Heart right ventricle (tissue), 16 donors: ENCODE data around the gene ASAP2. TPM values are rescaled to one million over a fixed set of nuclear protein-coding genes. Genes with fewer than 3 reads are reported as not detected.

Experiments
- ATAC-seq, 8 donors: fragments of 200-7000 bp; cut with Tn5 transposase; one replicate each; pipeline ENCODE4 v1.9.1; 2020; ENCODE audit warnings: mild to moderate bottlenecking in 8 of 8, moderate library complexity in 8 of 8, moderate number of reproducible peaks in 1 of 8
- DNase-seq, 2 donors: peaks; one replicate each; pipeline ENCODE4 v3.0.0-alpha.2; 2020
- H3K27ac ChIP-seq, 10 donors: fragments of 200-600 bp; sonication (generic) in 2 of 10; one replicate each; pipeline versions ENCODE4 v1.5.0 to v1.8.0; 2020 to 2022; ENCODE audit warnings: mild to moderate bottlenecking in 3 of 10
- H3K27me3 ChIP-seq, 7 donors: fragments of 200-600 bp; one replicate each; pipeline ENCODE4 v1.8.0; 2021 to 2022; ENCODE audit warnings: mild to moderate bottlenecking in 2 of 7
- H3K36me3 ChIP-seq, 9 donors: fragments of 200-600 bp; sonication (generic) in 1 of 9; one replicate each; pipeline versions ENCODE4 v1.5.0 to v1.8.0; 2020 to 2022; ENCODE audit warnings: mild to moderate bottlenecking in 2 of 9
- H3K4me1 ChIP-seq, 9 donors: fragments of 200-600 bp; sonication (generic) in 1 of 9; one replicate each; pipeline versions ENCODE4 v1.5.0 to v1.8.0; 2020 to 2022; ENCODE audit warnings: mild to moderate bottlenecking in 4 of 9
- H3K4me3 ChIP-seq, 10 donors: fragments of 200-600 bp; sonication (generic) in 2 of 10; one replicate each; pipeline versions ENCODE4 v1.5.0 to v1.8.0; 2020 to 2022; ENCODE audit warnings: mild to moderate bottlenecking in 7 of 10, moderate library complexity in 2 of 10
- H3K9me3 ChIP-seq, 11 donors: fragments of 200-600 bp in 10 of 11; sonication (generic) in 2 of 11; one replicate each; pipeline versions ENCODE4 v1.5.0 to v1.8.0; 2013 to 2022; ENCODE audit warnings: mild to moderate bottlenecking in 2 of 11, control low read depth in 1 of 11, moderate library complexity in 1 of 11
- CTCF ChIP-seq, 9 donors: fragments of 200-600 bp; sonication (generic) in 2 of 9; IDR thresholded peaks; one replicate each; pipeline versions ENCODE4 v1.5.0 to v1.8.0; 2021 to 2022; ENCODE audit warnings: antibody characterized with exemption in 9 of 9, mild to moderate bottlenecking in 5 of 9, moderate library complexity in 1 of 9
- WGBS, 2 donors: extraction: QIAGEN DNeasy Blood & Tissue Kit; methylation state at CpG; one replicate each; pipeline ENCODE4 v1.1.7; 2013; ENCODE audit warnings: inconsistent platforms in 1 of 2; 5-methylcytosine and 5-hydroxymethylcytosine counted together
- intact Hi-C, 10 donors: fragments of 100-400 bp; cut with DNase I; formaldehyde crosslinking; loops; one replicate each; pipeline versions ENCODE4 v1.11.1 to v1.14.2; 2022
- long read RNA-seq, 3 donors: library from polyadenylated mRNA; unstranded; transcript quantifications; one replicate each; pipeline ENCODE4 v2.0.0, GENCODE V29; 2020 to 2021
- polyA plus RNA-seq, 2 donors: library from polyadenylated mRNA; stranded (reverse); fragments of 200-250 nt; gene quantifications; one replicate each; pipeline ENCODE4 v1.2.3, GENCODE V29; 2013
- total RNA-seq, 10 donors: library from RNA; stranded (reverse); fragmentation: NEBNext Ultra II Directional in 3 of 10; extraction: Animal tissue kit (Norgen Biotek cat#: 25700) in 3 of 10; gene quantifications; one replicate each; pipeline versions ENCODE4 v1.2.1 to v1.2.4, GENCODE V29; 2021 to 2023
- donor health status: Arrhythmogenic right ventricular cardiomyopathy.
- donor health status: ischemic (EF 13 %, LVEDD 7.1; RV severe dilation, severe dysfunction).
- donor health status: healthy with polysubstance abuse.
- donor health status: DM: no; HTN: yes; CAD: no.
- donor health status: DM: no; HTN: no; CAD: no.
- donor health status: ischemic (EF 25% LVEDD 6.9; RV normal size, moderate dysfunction).
- donor health status: ischemic (EF 25% LVEDD 5.7; RV mildly dilated, moderate dysfunction).
- donor health status: healthy.
- donor health status: DM: yes; HTN: yes; CAD: no.
- donor health status: Ischemic cardiomyopathy.
- donor health status: ischemic (EF 35%, LVEDD 5.7; RV mildly dilated, moderate dysfunction).
- donor health status: nonischemic (EF 11% LVEDD 7.7; RV severe dilation, severe dysfunction).
- donor health status: DM: yes; HTN: yes; CAD: no.
- donor health status: PGD.
- donor health status: ischemic (EF 29% LVEDD 5.4; RV normal size, mild dysfunction).
- donor health status: nonischemic (EF 23%, LVEDD 6.1; RV moderate dilation, normal function).

ASAP2 gene
- total RNA-seq (10 to 100 TPM in 9 of 10 donors, 1 to 10 TPM in 1; 9.9 to 16.2 (median 11.8) TPM), polyA plus RNA-seq (10 to 100 TPM in 1 of 2 donors, 1 to 10 TPM in 1; 5.4 to 17.3 TPM)
- long read RNA-seq, donor 1, partial matches to known transcripts = 5 of 6 reads
- long read RNA-seq, donor 1, other reads (novel, unspliced or antisense) = 0 of 6 reads
- long read RNA-seq, donor 2, partial matches to known transcripts = 2 of 7 reads
- long read RNA-seq, donor 2, other reads (novel, unspliced or antisense) = 5 of 7 reads
- long read RNA-seq, donor 3, partial matches to known transcripts = 2 of 3 reads
- long read RNA-seq, donor 3, other reads (novel, unspliced or antisense) = 1 of 3 reads

GRCh38 chr2:9205963-9206948 is at the start of gene ASAP2:
Gene ASAP2, plus strand, starts transcription at chr2:9206812. Its CDS starts 293 bp downstream, at chr2:9207105.
- 2 to 3% methylated on average over 103 to 110 of the region's 128 CpGs for WGBS, 2 donors
- no peaks in the 10 kb centered on the region for H3K9me3 ChIP-seq

GRCh38 chr2:9158786-9159779 is 47.5 kb upstream of the ASAP2 start:
- peaks cover 0 to 12% (median 0%) of the 10 kb centered on the region in 9 donors for H3K4me1 ChIP-seq
- TF ChIP-seq CTCF (IDR thresholded peaks at IDR 0.05) = no peak
- intact Hi-C loops = no loop called here
- peaks cover 0 to 3% (median 0%) of the 10 kb centered on the region in 11 donors for H3K9me3 ChIP-seq
- no peak overlapping the region for H3K27ac ChIP-seq
- WGBS, 2 donors = 78 to 81% methylated on average over 10 of the region's 10 CpGs
- DNase-seq = no peak
- H3K4me3 ChIP-seq = no peak overlapping the region
- H3K36me3 ChIP-seq = no peaks in the 10 kb centered on the region
- no peak for ATAC-seq
- H3K27me3 ChIP-seq = no peaks in the 10 kb centered on the region

More at GRCh38 chr2:9205963-9206948, at the start of gene ASAP2:
- Histone ChIP-seq H3K4me1 (peaks cover 0 to 40% (median 26%) of the 10 kb centered on the region in 9 donors), H3K27ac (peak within 1 kb of the TSS; percentile 76 to 95 (median 90)), H3K27me3 (peaks cover 0 to 19% (median 0%) of the 10 kb centered on the region in 7 donors), H3K36me3 (no peaks in the 10 kb centered on the region), H3K4me3 (peak within 1 kb of the TSS; percentile 70 to 96 (median 87))
- intact Hi-C loops = loop anchor here in 9 of 10 donors (2.0 to 10.0 kb wide), 10 partner anchors 41 to 216 kb away; partner anchors contain the start of genes CPSF3 (in 1 of the 9) and ITGB1BP1 (in 1 of the 9)
- peak; percentile 77 to 94 (median 79) for TF ChIP-seq CTCF (IDR thresholded peaks at IDR 0.05)
- peak; percentile 69 to 85 (median 82) for ATAC-seq
- peak; percentile 67 to 81 for DNase-seq

- no peaks in the 10 kb centered on the region for H3K9me3 ChIP-seq
- H3K27me3 ChIP-seq = no peaks in the 10 kb centered on the region
- 84 to 86% methylated on average over 7 of the region's 7 CpGs for WGBS, 2 donors
- TF ChIP-seq CTCF (IDR thresholded peaks at IDR 0.05) = no peak
- ATAC-seq (no peak), DNase-seq (no peak)
- no peak overlapping the region for H3K27ac ChIP-seq
- peaks cover 0 to 13% (median 0%) of the 10 kb centered on the region in 9 donors for H3K4me1 ChIP-seq
- intact Hi-C loops = no loop called here
- H3K36me3 ChIP-seq = no peaks in the 10 kb centered on the region
- H3K4me3 ChIP-seq = no peak overlapping the region
Measured at GRCh38 chr2:9160732-9161131, 45.9 kb upstream of the ASAP2 start.
